ENCODE data around the gene RPL11. TPM values are rescaled to one million over a fixed set of nuclear protein-coding genes. Genes with fewer than 3 reads are reported as not detected.

RPL11 gene
- total RNA-seq, 2 donors from 2014 or later = 553 to 720 TPM

DNA sequence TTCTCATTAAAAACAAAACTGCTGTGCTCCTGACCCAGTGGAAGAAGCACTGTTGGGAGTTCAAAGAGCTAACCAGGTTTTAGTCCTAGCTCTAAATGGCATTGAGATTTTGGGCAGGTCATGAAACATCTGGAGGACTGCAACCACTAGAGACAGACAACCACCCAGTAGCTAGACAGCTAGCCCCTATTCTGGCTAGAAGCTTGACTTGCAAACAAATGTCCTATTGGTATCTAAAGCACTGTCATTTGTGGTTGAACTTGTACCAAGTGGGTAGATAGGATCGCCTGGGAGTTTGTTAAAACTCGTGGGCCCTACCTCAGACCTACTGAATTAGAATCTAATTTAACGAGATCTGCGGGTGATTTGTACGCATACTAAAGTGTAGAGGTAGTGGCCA lies 6.9 kb downstream of the RPL11 start:
- no peak for ATAC-seq
- Histone ChIP-seq H3K9me3 (no peaks in the 10 kb centered on the region), H3K4me1 (peaks cover 39% of the 10 kb centered on the region), H3K27ac (no peak overlapping the region), H3K4me3 (no peak overlapping the region), H3K36me3 (replicated peaks in 1 of 2; ENCODE audit: insufficient read depth in 1 of 2, low read depth in 2 of 2) (peaks cover 11 to 14% of the 10 kb centered on the region in 2 donors), H3K27me3 (no peaks in the 10 kb centered on the region)
- intact Hi-C loops (cut with DNase I) = no loop called here
- no peak for DNase-seq
- TF ChIP-seq, protein P1, sequence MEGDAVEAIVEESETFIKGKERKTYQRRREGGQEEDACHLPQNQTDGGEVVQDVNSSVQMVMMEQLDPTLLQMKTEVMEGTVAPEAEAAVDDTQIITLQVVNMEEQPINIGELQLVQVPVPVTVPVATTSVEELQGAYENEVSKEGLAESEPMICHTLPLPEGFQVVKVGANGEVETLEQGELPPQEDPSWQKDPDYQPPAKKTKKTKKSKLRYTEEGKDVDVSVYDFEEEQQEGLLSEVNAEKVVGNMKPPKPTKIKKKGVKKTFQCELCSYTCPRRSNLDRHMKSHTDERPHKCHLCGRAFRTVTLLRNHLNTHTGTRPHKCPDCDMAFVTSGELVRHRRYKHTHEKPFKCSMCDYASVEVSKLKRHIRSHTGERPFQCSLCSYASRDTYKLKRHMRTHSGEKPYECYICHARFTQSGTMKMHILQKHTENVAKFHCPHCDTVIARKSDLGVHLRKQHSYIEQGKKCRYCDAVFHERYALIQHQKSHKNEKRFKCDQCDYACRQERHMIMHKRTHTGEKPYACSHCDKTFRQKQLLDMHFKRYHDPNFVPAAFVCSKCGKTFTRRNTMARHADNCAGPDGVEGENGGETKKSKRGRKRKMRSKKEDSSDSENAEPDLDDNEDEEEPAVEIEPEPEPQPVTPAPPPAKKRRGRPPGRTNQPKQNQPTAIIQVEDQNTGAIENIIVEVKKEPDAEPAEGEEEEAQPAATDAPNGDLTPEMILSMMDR (IDR thresholded peaks at IDR 0.05) = no peak
- no peak for TF ChIP-seq POLR2A (IDR thresholded peaks at IDR 0.05)
- WGBS, 2 donors = 69 to 80% methylated on average over 5 of the region's 5 CpGs

DNA sequence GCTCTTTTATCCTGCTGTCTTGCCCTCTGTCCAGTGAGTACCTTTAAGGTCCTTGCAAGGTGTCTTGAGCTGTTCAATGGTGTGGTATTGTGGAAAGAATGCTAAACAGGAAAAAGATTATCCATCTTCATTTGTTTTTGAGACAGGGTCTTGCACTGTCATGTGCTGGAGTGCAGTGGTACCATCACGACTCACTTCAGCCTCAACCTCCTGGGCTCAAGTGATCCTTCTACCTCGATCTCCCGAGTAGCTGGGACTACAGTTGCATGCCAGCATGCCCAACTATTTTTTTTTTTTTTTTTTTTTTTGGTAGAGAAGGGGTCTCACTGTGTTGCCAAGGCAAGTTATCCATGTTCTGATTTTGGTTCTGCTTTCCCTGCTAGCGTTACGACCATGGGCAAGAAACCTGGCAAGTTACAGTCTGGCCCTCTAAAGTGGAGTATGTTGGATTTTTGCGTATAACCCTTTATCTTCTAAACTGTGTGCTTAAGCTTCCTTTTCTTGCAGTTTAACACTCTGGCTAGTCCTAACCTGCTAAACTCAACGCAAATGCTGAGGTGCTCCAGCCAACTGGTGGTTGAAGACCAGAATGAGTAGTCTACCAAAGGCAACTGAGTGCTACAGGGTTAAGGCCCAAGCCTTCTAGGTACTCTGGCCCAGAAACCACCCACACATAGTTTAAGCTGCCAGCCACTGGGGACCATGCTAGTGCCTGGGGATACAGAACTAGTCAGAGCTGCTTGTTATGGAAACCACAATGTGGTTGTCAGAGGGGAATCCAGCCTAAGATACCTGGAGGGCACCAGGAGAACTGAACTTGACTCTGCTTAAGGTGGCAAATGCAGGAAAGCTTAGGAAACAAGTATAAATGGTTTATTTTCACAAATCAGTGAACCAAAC lies 7.9 kb downstream of the RPL11 start:
- ATAC-seq (no peak), DNase-seq (no peak)
- Histone ChIP-seq H3K36me3 (replicated peaks in 1 of 2; ENCODE audit: insufficient read depth in 1 of 2, low read depth in 2 of 2) (peaks cover 5 to 10% of the 10 kb centered on the region in 2 donors), H3K4me3 (no peak overlapping the region), H3K27ac (no peak overlapping the region), H3K27me3 (no peaks in the 10 kb centered on the region), H3K4me1 (peaks cover 35% of the 10 kb centered on the region), H3K9me3 (no peaks in the 10 kb centered on the region)
- WGBS, 2 donors = 73 to 83% methylated on average over 6 to 7 of the region's 7 CpGs
- TF ChIP-seq, protein P1 (IDR thresholded peaks at IDR 0.05) = no peak
- TF ChIP-seq POLR2A (IDR thresholded peaks at IDR 0.05) = no peak
- intact Hi-C loops (cut with DNase I) = no loop called here

DNA sequence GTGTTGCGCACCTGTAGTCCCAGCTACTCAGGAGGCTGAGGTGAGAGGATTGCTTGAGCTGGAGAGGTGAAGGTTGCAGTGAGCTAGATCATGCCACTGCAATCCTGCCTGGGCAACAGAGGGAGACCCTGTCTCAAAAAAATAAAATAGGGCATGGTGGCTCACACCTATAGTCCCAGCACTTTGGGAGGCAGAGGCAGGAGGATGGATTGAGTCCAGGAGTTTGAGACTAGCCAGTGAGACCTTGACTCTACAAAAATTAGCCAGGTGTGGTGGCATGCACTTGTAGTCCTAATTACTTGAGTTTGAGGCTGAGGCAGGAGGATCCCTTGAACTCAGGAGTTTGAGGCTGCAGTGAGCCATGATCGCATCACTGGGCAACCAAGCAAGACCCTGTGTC lies 9.7 kb downstream of the RPL11 start:
- H3K4me1 ChIP-seq = peaks cover 28% of the 10 kb centered on the region
- H3K9me3 ChIP-seq = no peaks in the 10 kb centered on the region
- no peak overlapping the region for H3K4me3 ChIP-seq
- ATAC-seq (no peak), DNase-seq (no peak)
- TF ChIP-seq, protein P1 (IDR thresholded peaks at IDR 0.05) = no peak
- no peak for TF ChIP-seq POLR2A (IDR thresholded peaks at IDR 0.05)
- H3K36me3 ChIP-seq (replicated peaks in 1 of 2; ENCODE audit: insufficient read depth in 1 of 2, low read depth in 2 of 2) = peaks cover 5 to 6% of the 10 kb centered on the region in 2 donors
- H3K27ac ChIP-seq = peak overlapping the region in 2 of 4 donors; percentile 5 to 7
- WGBS, 2 donors = 90 to 91% methylated on average over 2 of the region's 2 CpGs
- H3K27me3 ChIP-seq = no peaks in the 10 kb centered on the region
- intact Hi-C loops (cut with DNase I) = no loop called here

DNA sequence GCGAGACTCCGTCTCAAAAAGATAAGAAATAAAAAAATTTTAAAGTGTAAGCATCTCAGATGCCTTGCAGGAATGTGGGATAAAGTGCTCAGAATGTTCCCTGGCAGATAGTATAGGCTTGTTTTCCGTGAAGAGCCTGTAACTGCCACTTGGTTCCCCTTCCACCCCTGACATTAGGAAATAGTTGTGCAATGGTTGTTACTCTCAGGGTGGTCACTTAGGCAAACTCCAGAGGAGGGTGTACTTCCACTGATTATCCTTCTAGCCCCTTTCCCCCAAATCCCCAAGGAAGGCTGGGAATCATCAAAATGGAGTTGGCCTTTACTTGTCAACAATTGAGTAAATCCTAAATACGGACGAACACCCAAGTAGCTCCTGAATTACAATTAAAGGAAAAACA lies 10.4 kb downstream of the RPL11 start:
- ATAC-seq = no peak
- no peak overlapping the region for H3K27ac ChIP-seq
- H3K4me1 ChIP-seq = peaks cover 23% of the 10 kb centered on the region

More for the DNA sequence above, 10.4 kb downstream of the RPL11 start:
- TF ChIP-seq, protein P1 (IDR thresholded peaks at IDR 0.05) = no peak
- TF ChIP-seq POLR2A (IDR thresholded peaks at IDR 0.05) = no peak
- no peak for DNase-seq
- Histone ChIP-seq H3K36me3 (replicated peaks in 1 of 2; ENCODE audit: insufficient read depth in 1 of 2, low read depth in 2 of 2) (peaks cover 3 to 5% of the 10 kb centered on the region in 2 donors), H3K9me3 (no peaks in the 10 kb centered on the region), H3K4me3 (no peak overlapping the region), H3K27me3 (no peaks in the 10 kb centered on the region)
- intact Hi-C loops (cut with DNase I) = no loop called here
- 72 to 78% methylated on average over 5 of the region's 5 CpGs for WGBS, 2 donors

Data from body of pancreas (tissue), 4 donors.